ENCODE results near the gene PHLDB2. TPM values are rescaled to one million over a fixed set of nuclear protein-coding genes. Genes with fewer than 3 reads are reported as not detected.

PHLDB2 gene
- polyA plus RNA-seq, 1 donor (not counting 4 experiments of a cell fraction or from before 2014, with no cell fraction given): 150 TPM

DNA sequence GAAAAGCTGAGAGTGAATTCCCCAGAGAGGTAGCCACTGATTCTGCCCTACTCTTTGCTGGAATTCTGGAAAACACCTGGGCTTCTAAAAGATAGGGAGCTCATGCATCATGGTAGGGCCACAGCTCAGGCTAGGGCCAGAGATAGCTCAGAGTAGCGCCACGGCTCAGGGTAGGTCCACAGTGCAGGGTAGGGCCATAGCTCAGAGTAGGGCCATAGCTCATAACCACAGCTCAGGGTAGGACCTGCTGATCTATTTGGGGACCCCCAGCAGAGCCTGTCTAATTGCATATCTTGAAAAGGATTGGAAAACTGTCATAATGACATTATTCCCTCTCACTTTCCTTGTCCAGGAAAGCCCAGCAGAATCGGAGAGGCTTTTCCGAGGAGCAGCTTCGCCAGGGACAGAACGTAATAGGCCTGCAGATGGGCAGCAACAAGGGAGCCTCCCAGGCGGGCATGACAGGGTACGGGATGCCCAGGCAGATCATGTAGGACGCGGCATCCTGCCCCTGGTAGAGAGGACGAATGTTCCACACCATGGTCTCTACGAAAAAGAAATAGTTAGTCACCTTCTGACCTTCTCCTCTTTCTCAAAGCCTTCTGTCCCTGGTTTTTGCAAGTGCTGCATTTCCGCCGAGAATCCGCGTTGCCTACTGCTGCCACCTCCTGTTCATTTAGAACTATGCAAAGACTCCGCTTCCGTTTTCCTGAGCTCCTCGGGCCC is 154.2 kb downstream of the PHLDB2 start:
- no peaks in the 10 kb centered on the region for H3K79me2 ChIP-seq (ENCODE audit: control insufficient read depth, insufficient read depth, low read length)
- no peak overlapping the region for H2AFZ ChIP-seq (ENCODE audit: control insufficient read depth, low read length)
- no peak for DNase-seq (ENCODE audit: low read depth, low spot score)
- no peaks in the 10 kb centered on the region for H3K9me3 ChIP-seq (ENCODE audit: control insufficient read depth, low read depth, low read length)
- no peaks in the 10 kb centered on the region for H3K27me3 ChIP-seq (ENCODE audit: control insufficient read depth, extremely low read depth, insufficient read depth, low read length)
- dilution Hi-C loops (cut with MboI; ENCODE audit: extremely low pct_ligation_motif_present, low sequenced_read_pairs): no loop called here
- TF ChIP-seq, protein P1, sequence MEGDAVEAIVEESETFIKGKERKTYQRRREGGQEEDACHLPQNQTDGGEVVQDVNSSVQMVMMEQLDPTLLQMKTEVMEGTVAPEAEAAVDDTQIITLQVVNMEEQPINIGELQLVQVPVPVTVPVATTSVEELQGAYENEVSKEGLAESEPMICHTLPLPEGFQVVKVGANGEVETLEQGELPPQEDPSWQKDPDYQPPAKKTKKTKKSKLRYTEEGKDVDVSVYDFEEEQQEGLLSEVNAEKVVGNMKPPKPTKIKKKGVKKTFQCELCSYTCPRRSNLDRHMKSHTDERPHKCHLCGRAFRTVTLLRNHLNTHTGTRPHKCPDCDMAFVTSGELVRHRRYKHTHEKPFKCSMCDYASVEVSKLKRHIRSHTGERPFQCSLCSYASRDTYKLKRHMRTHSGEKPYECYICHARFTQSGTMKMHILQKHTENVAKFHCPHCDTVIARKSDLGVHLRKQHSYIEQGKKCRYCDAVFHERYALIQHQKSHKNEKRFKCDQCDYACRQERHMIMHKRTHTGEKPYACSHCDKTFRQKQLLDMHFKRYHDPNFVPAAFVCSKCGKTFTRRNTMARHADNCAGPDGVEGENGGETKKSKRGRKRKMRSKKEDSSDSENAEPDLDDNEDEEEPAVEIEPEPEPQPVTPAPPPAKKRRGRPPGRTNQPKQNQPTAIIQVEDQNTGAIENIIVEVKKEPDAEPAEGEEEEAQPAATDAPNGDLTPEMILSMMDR (optimal IDR thresholded peaks at IDR 0.05 in 1 of 3, IDR thresholded peaks at IDR 0.05 in 1 of 3, conservative IDR thresholded peaks at IDR 0.05 in 1 of 3; ENCODE audit: extremely low read depth in 1 of 3, insufficient read depth in 2 of 3, low read length in 3 of 3): peak; percentile 66 to 78 (median 67)
- TF ChIP-seq EZH2 (IDR thresholded peaks at IDR 0.05; ENCODE audit: low read length): no peak
- no peak overlapping the region for H3K27ac ChIP-seq (ENCODE audit: control insufficient read depth, insufficient read depth, low read length)
- H3K4me2 ChIP-seq (ENCODE audit: control insufficient read depth, extremely low read depth, insufficient read depth, low read depth, low read length): no peak overlapping the region
- no peaks in the 10 kb centered on the region for H3K36me3 ChIP-seq (ENCODE audit: control insufficient read depth in 2 of 2, extremely low read depth in 1 of 2, insufficient read depth in 2 of 2, low read length in 2 of 2)
- H3K9me1 ChIP-seq (ENCODE audit: control insufficient read depth, extremely low read depth, insufficient read depth, low read length): no peaks in the 10 kb centered on the region
- peak; percentile 75 for FAIRE-seq
- H3K4me3 ChIP-seq (ENCODE audit: control insufficient read depth in 2 of 3, extremely low read depth in 1 of 3, insufficient read depth in 2 of 3, low read depth in 1 of 3, low read length in 3 of 3): no peak overlapping the region
- H4K20me1 ChIP-seq (ENCODE audit: control insufficient read depth, extremely low read depth, insufficient read depth, low read length): no peaks in the 10 kb centered on the region
- no peak overlapping the region for H3K9ac ChIP-seq (ENCODE audit: control insufficient read depth, extremely low read depth, insufficient read depth, low read length)
- H3K4me1 ChIP-seq (ENCODE audit: control insufficient read depth, extremely low read depth, insufficient read depth, low read length): peaks cover 8% of the 10 kb centered on the region

DNA sequence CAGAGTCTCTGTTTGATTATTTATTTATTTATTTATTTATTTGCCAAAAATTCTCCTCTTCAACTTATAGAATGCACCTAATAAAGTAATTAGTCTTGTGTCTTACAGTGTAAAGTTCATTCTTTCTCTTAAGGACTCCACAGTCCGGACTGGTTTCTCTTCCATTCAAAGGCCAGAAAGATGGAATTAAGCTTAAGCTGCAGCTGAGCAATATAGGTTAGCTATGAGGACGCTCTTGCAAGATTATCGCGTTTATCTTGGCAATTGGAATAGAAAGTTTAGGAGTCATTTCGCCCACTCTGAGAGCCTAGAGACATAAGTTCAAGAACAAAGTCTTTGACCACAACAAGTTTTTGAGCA is 154.7 kb downstream of the PHLDB2 start:
- Histone ChIP-seq H3K79me2 (ENCODE audit: control insufficient read depth, insufficient read depth, low read length) (no peaks in the 10 kb centered on the region), H3K27ac (ENCODE audit: control insufficient read depth, insufficient read depth, low read length) (no peak overlapping the region), H3K36me3 (ENCODE audit: control insufficient read depth in 2 of 2, extremely low read depth in 1 of 2, insufficient read depth in 2 of 2, low read length in 2 of 2) (no peaks in the 10 kb centered on the region), H3K9me3 (ENCODE audit: control insufficient read depth, low read depth, low read length) (no peaks in the 10 kb centered on the region), H3K9ac (ENCODE audit: control insufficient read depth, extremely low read depth, insufficient read depth, low read length) (no peak overlapping the region), H3K27me3 (ENCODE audit: control insufficient read depth, extremely low read depth, insufficient read depth, low read length) (no peaks in the 10 kb centered on the region), H3K4me1 (ENCODE audit: control insufficient read depth, extremely low read depth, insufficient read depth, low read length) (peaks cover 8% of the 10 kb centered on the region), H4K20me1 (ENCODE audit: control insufficient read depth, extremely low read depth, insufficient read depth, low read length) (no peaks in the 10 kb centered on the region), H3K4me3 (ENCODE audit: control insufficient read depth in 2 of 3, extremely low read depth in 1 of 3, insufficient read depth in 2 of 3, low read depth in 1 of 3, low read length in 3 of 3) (no peak overlapping the region), H2AFZ (ENCODE audit: control insufficient read depth, low read length) (no peak overlapping the region), H3K9me1 (ENCODE audit: control insufficient read depth, extremely low read depth, insufficient read depth, low read length) (no peaks in the 10 kb centered on the region), H3K4me2 (ENCODE audit: control insufficient read depth, extremely low read depth, insufficient read depth, low read depth, low read length) (no peak overlapping the region)
- no peak for DNase-seq (ENCODE audit: low read depth, low spot score)
- dilution Hi-C loops (cut with MboI; ENCODE audit: extremely low pct_ligation_motif_present, low sequenced_read_pairs): no loop called here
- peak; percentile 59 for FAIRE-seq
- TF ChIP-seq, protein P1 (optimal IDR thresholded peaks at IDR 0.05 in 1 of 3, IDR thresholded peaks at IDR 0.05 in 1 of 3, conservative IDR thresholded peaks at IDR 0.05 in 1 of 3; ENCODE audit: extremely low read depth in 1 of 3, insufficient read depth in 2 of 3, low read length in 3 of 3): no peak
- no peak for TF ChIP-seq EZH2 (IDR thresholded peaks at IDR 0.05; ENCODE audit: low read length)

Data from keratinocyte (primary cell).